HFF-Myc (cell line): ENCODE data around the gene ADGRL1.

Source experiments
- DNase-seq: peaks from one replicate; pipeline ENCODE4 v3.0.0-alpha.2; 2011; ENCODE audit warnings: low read depth; ENCODE audit errors: extremely low read depth
- H3K4me3 ChIP-seq: replicated peaks from 2 replicates; pipeline ENCODE4 v1.5.1; 2011; ENCODE audit warnings: low read depth, mild to moderate bottlenecking, control low read depth, low read length
- TF ChIP-seq, protein P1 (sequence below): IDR thresholded peaks from 2 replicates; pipeline ENCODE4 v1.5.1; 2012; ENCODE audit warnings: mild to moderate bottlenecking, low read depth, low read length, control low read depth; ENCODE audit errors: missing control alignments

Gene ADGRL1

GRCh38 chr19:14177496-14178074 lies 28.4 kb downstream of the ADGRL1 start:
- no peak overlapping the region for H3K4me3 ChIP-seq
- TF ChIP-seq, protein P1, sequence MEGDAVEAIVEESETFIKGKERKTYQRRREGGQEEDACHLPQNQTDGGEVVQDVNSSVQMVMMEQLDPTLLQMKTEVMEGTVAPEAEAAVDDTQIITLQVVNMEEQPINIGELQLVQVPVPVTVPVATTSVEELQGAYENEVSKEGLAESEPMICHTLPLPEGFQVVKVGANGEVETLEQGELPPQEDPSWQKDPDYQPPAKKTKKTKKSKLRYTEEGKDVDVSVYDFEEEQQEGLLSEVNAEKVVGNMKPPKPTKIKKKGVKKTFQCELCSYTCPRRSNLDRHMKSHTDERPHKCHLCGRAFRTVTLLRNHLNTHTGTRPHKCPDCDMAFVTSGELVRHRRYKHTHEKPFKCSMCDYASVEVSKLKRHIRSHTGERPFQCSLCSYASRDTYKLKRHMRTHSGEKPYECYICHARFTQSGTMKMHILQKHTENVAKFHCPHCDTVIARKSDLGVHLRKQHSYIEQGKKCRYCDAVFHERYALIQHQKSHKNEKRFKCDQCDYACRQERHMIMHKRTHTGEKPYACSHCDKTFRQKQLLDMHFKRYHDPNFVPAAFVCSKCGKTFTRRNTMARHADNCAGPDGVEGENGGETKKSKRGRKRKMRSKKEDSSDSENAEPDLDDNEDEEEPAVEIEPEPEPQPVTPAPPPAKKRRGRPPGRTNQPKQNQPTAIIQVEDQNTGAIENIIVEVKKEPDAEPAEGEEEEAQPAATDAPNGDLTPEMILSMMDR, result no peak
- DNase-seq, result no peak

DNA sequence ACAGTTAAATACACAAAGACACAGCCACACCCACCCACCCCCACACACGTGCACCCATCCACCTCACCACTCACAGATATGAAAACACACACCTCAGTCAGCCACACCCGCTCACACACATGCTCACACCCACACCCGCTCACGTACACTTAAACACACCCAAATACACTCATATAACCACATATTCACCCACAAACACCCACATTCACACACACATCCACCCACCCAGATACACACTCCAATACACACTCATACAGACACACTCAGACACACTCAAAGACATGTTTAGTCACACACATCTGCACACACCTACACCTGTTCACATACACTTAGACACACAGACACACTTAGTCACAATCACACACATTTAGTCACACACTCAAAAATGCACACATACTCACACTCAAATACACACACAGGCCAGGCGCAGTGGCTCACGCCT lies 30.6 kb downstream of the ADGRL1 start:
- TF ChIP-seq, protein P1, result no peak
- no peak for DNase-seq
- H3K4me3 ChIP-seq, result no peak overlapping the region

DNA sequence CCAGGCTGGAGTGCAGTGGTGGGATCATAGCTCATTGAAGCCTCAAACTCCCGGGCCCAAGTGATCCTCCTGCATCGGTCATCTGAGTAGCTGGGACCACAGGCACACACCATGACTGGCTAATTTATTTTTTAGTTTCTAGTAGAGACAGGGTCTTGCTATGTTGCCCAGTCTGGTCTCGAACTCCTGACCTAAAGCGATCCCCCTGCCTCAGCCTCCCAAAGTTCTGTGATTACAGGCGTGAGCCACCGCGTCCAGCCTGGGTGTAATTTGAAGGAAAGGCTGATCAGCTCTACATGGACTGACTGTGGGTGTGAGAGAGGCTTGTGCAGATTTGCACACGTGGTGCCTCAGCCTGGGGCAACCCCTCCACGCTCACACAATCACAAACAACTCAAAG lies 31.1 kb downstream of the ADGRL1 start:
- no peak overlapping the region for H3K4me3 ChIP-seq
- TF ChIP-seq, protein P1, result no peak
- DNase-seq, result no peak

GRCh38 chr19:14168993-14169392 lies 37.0 kb downstream of the ADGRL1 start:
- TF ChIP-seq, protein P1, result no peak
- no peak overlapping the region for H3K4me3 ChIP-seq
- DNase-seq, result no peak

DNA sequence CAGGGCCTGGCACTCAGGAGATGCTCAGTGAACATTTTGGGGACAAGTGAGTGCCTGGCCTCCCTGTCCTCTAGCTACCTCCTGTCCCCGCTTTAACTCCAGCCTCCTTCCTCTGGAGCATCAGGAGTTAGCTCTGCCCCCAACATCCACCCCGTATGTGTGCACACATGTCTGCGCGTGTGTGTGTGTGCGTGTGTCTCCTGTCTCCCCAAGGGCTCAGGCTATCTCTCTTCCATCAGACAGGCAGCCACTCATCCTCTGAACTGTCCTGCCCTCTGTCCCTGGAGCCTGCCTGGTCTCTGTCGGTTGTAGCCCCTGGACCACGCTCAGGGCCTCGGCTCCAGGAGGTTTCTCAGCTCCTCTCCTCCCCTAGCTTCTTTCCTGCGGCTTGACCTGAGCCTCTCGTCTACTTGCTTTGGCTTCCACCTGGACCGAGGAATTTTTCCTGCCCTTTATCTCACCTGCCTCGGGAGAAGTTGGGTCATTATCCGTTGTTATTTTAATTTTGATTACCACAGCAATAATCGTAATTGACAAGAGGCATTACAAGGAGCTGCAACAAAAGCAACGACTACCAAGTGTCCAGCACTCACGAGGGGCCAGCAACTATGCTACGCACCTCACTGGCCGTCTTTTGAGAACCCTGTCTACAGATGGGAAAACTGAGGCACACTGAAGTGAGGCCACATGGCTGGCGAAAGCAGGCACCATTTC lies 37.6 kb downstream of the ADGRL1 start:
- no peak overlapping the region for H3K4me3 ChIP-seq
- DNase-seq, result no peak
- TF ChIP-seq, protein P1, result no peak

DNA sequence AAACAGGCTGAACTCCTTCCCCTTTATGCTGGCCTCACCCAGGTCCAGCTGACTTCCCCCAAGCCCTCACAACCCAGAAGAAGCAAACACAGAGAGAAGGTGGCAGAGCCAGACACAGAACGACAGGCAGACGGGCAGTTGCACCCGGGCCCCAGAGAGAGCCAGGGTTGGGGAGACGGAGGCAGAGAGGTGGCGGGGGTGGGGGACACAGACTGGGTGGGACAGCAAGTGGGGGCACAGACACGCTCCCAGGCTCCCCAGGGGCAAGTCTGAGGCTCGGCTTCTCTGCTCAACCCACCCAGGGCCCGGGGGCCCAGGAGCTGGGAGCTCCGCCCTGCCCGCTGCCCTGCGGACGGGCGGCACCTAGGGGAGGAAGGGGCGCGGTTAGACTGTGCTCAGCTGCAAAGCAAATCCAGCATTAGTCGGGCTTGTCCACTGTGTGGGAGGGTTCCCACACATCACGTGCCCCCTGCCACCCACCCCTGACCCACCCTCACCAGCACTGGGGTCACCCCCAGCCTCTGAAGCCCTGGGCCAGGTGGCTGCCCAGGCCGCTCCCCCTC lies 38.3 kb downstream of the ADGRL1 start:
- no peak overlapping the region for H3K4me3 ChIP-seq
- DNase-seq, result no peak
- TF ChIP-seq, protein P1, result no peak
